ENCODE results near the gene SOX12. TPM values are rescaled to one million over a fixed set of nuclear protein-coding genes. Genes with fewer than 3 reads are reported as not detected.

Gene SOX12
- total RNA-seq = 1 to 10 TPM; 5.3 TPM

- H3K27me3 ChIP-seq = no peaks in the 10 kb centered on the region
- peak within 1 kb of the TSS; percentile 70 to 73 for H3K4me3 ChIP-seq
- H3K9me3 ChIP-seq = no peaks in the 10 kb centered on the region
- no peak for TF ChIP-seq CTCF (IDR thresholded peaks at IDR 0.05)
- H3K4me1 ChIP-seq = peaks cover 0 to 36% of the 10 kb centered on the region in 2 donors
- DNase-seq (ENCODE audit: low spot score) = peak; percentile 97
- no peaks in the 10 kb centered on the region for H3K36me3 ChIP-seq
- peak within 1 kb of the TSS; percentile 91 to 95 for H3K27ac ChIP-seq
Measured at GRCh38 chr20:325045-325888, at the start of gene SOX12. SOX12 (plus strand) TSS chr20:325552; CDS start chr20:325925, 373 bp downstream.

GRCh38 chr20:275791-276190 lies 49.6 kb upstream of the SOX12 start:
- TF ChIP-seq CTCF (IDR thresholded peaks at IDR 0.05) = no peak
- no peak overlapping the region for H3K27ac ChIP-seq
- no peaks in the 10 kb centered on the region for H3K9me3 ChIP-seq
- peak; percentile 23 for DNase-seq (ENCODE audit: low spot score)
- H3K27me3 ChIP-seq = no peaks in the 10 kb centered on the region
- no peaks in the 10 kb centered on the region for H3K4me1 ChIP-seq
- peaks cover 6% of the 10 kb centered on the region for H3K36me3 ChIP-seq
- no peak overlapping the region for H3K4me3 ChIP-seq

- no peak overlapping the region for H3K4me3 ChIP-seq
- no peak overlapping the region for H3K27ac ChIP-seq
- H3K27me3 ChIP-seq = no peaks in the 10 kb centered on the region
- peaks cover 6% of the 10 kb centered on the region for H3K36me3 ChIP-seq
- H3K4me1 ChIP-seq = no peaks in the 10 kb centered on the region
- peak; percentile 30 for DNase-seq (ENCODE audit: low spot score)
- H3K9me3 ChIP-seq = no peaks in the 10 kb centered on the region
- no peak for TF ChIP-seq CTCF (IDR thresholded peaks at IDR 0.05)
Measured at GRCh38 chr20:276620-277495, 48.5 kb upstream of the SOX12 start.

GRCh38 chr20:277496-277781 lies 47.9 kb upstream of the SOX12 start:
- TF ChIP-seq CTCF (IDR thresholded peaks at IDR 0.05) = no peak
- no peaks in the 10 kb centered on the region for H3K27me3 ChIP-seq
- H3K27ac ChIP-seq = no peak overlapping the region
- no peaks in the 10 kb centered on the region for H3K9me3 ChIP-seq
- no peaks in the 10 kb centered on the region for H3K4me1 ChIP-seq
- peaks cover 6% of the 10 kb centered on the region for H3K36me3 ChIP-seq
- DNase-seq (ENCODE audit: low spot score) = no peak
- no peak overlapping the region for H3K4me3 ChIP-seq

GRCh38 chr20:278181-278580 lies 47.2 kb upstream of the SOX12 start:
- TF ChIP-seq CTCF (IDR thresholded peaks at IDR 0.05) = no peak
- no peaks in the 10 kb centered on the region for H3K4me1 ChIP-seq
- DNase-seq (ENCODE audit: low spot score) = no peak
- H3K27ac ChIP-seq = no peak overlapping the region
- H3K9me3 ChIP-seq = no peaks in the 10 kb centered on the region
- H3K4me3 ChIP-seq = no peak overlapping the region
- H3K36me3 ChIP-seq = peaks cover 6% of the 10 kb centered on the region
- no peaks in the 10 kb centered on the region for H3K27me3 ChIP-seq

All from right atrium auricular region (tissue), 2 donors.